Measurements from ENCODE around the gene ARID3C.

GRCh38 chr9:34571481-34571810 lies 57.4 kb downstream of the ARID3C start:
- TF ChIP-seq USF2 (IDR thresholded peaks at IDR 0.05): no peak
- no peak for TF ChIP-seq JUNB (IDR thresholded peaks at IDR 0.05)
- TF ChIP-seq CTCF (IDR thresholded peaks at IDR 0.05): no peak
- TF ChIP-seq RCOR1 (IDR thresholded peaks at IDR 0.05; ENCODE audit: low read depth, low read length): no peak
- no peak for TF ChIP-seq BHLHE40 (IDR thresholded peaks at IDR 0.05; ENCODE audit: low read depth, low read length)
- no peak for TF ChIP-seq KDM1A (IDR thresholded peaks at IDR 0.05; ENCODE audit: low read depth)
- TF ChIP-seq CBX2 (IDR thresholded peaks at IDR 0.05; ENCODE audit: borderline replicate concordance, low read depth): no peak
- no peak for TF ChIP-seq NR3C1 (IDR thresholded peaks at IDR 0.05)
- no peak for TF ChIP-seq RNF2 (IDR thresholded peaks at IDR 0.05; ENCODE audit: borderline replicate concordance, low read depth)
- TF ChIP-seq NPAS2 (CRISPR knock-in tag; IDR thresholded peaks at IDR 0.05; ENCODE audit: borderline replicate concordance): no peak
- TF ChIP-seq HDAC2 (IDR thresholded peaks at IDR 0.05): no peak
- no peak for TF ChIP-seq ZSCAN20 (CRISPR knock-in tag; IDR thresholded peaks at IDR 0.05)
- no peak for TF ChIP-seq EP300 (IDR thresholded peaks at IDR 0.05)

Measured in A549 (cell line).